Measurements from ENCODE around the gene ADGRF4. TPM values are rescaled to one million over a fixed set of nuclear protein-coding genes. Genes with fewer than 3 reads are reported as not detected.

The ADGRF4 gene
- total and polyA plus RNA-seq, 2 of the 8 experiments (the other 6 are each of a cell fraction or from before 2014, with no cell fraction given) = 0.02 TPM; not detected in 1

- H2AK5ac ChIP-seq (ENCODE audit: low read depth, low read length) = no peak overlapping the region
- no peaks in the 10 kb centered on the region for H4K20me1 ChIP-seq (replicated peaks in 1 of 2; ENCODE audit: control insufficient read depth in 1 of 2, insufficient read depth in 2 of 2, low read length in 2 of 2)
- H3K4me3 ChIP-seq (ENCODE audit: extremely low read depth in 1 of 4, insufficient read depth in 2 of 4, low read depth in 3 of 4, low read length in 4 of 4) = no peak overlapping the region
- DNase-seq (ENCODE audit: low read depth in 1 of 2, low spot score in 2 of 2) (no peak), FAIRE-seq (no peak)
- H3K23ac ChIP-seq (ENCODE audit: insufficient read length) = no peak overlapping the region
- no peak overlapping the region for H2BK20ac ChIP-seq (ENCODE audit: low read length)
- H3K27ac ChIP-seq (ENCODE audit: low read depth, low read length) = no peak overlapping the region
- H3K14ac ChIP-seq (ENCODE audit: insufficient read length) = no peak overlapping the region
- no peaks in the 10 kb centered on the region for H3K79me1 ChIP-seq (ENCODE audit: low read depth, low read length)
- no peak overlapping the region for H2BK15ac ChIP-seq (ENCODE audit: low read length)
- 50% methylated on average over 1 of the region's 1 CpG; no CpG with 5 or more reads in 1 of the 2 experiments for WGBS, 2 experiments (ENCODE audit: extremely low coverage in 1 of 2, insufficient coverage in 1 of 2, insufficient read length in 1 of 2, insufficient replicate concordance in 2 of 2, low coverage in 1 of 2, low lambda C conversion rate in 2 of 2, missing lambda C conversion rate in 1 of 2)
- ChIA-PET CTCF (ENCODE audit: partially characterized antibody) (interaction anchor here (0.9 kb wide), 1 partner anchor 9 kb away, joined by 4 read pairs; no protein-coding TSS in a partner anchor), POLR2A (ENCODE audit: partially characterized antibody) (no interaction called here)
- H3K27me3 ChIP-seq (replicated peaks in 1 of 4; ENCODE audit: control insufficient read depth in 3 of 4, extremely low read depth in 1 of 4, insufficient read depth in 3 of 4, low read length in 3 of 4) = peaks cover 0 to 1% (median 0%) of the 10 kb centered on the region in 4 experiments; a peak in 1 of 7 replicates
- no peaks in the 10 kb centered on the region for H3K4me1 ChIP-seq (replicated peaks in 1 of 4; ENCODE audit: control insufficient read depth in 3 of 4, insufficient read depth in 4 of 4, low read length in 3 of 4)
- H2BK5ac ChIP-seq (ENCODE audit: low read depth, low read length) = no peak overlapping the region
- no peak overlapping the region for H3K18ac ChIP-seq (ENCODE audit: extremely low read depth, low read length)
- H3K9ac ChIP-seq (replicated peaks in 1 of 4; ENCODE audit: extremely low read depth in 1 of 4, low read depth in 3 of 4, low read length in 3 of 4) = no peak overlapping the region
- no peak for TF ChIP-seq GABPA (IDR thresholded peaks at IDR 0.05; ENCODE audit: borderline replicate concordance, insufficient read depth, low read length)
- no peak for TF ChIP-seq CTBP2 (IDR thresholded peaks at IDR 0.05; ENCODE audit: borderline replicate concordance, insufficient read depth, insufficient read length, low read length)
- no peak for TF ChIP-seq POLR2A (IDR thresholded peaks at IDR 0.05; ENCODE audit: control extremely low read depth in 1 of 2, low read depth in 2 of 2, low read length in 2 of 2)
- no peak for TF ChIP-seq RAD21 (IDR thresholded peaks at IDR 0.05 in 1 of 2, conservative IDR thresholded peaks at IDR 0.05 in 1 of 2; ENCODE audit: low read depth in 2 of 2, low read length in 2 of 2)
- no peak for TF ChIP-seq SP2 (IDR thresholded peaks at IDR 0.05; ENCODE audit: low read length)
- TF ChIP-seq KDM4A (IDR thresholded peaks at IDR 0.05; ENCODE audit: low read depth, low read length, severe bottlenecking) = no peak
- H3K79me2 ChIP-seq (ENCODE audit: control insufficient read depth in 1 of 2, insufficient read depth in 2 of 2, low read length in 2 of 2) = no peaks in the 10 kb centered on the region
- H4K91ac ChIP-seq (replicated peaks; ENCODE audit: insufficient read length, low read length) = no peak overlapping the region
- no peak overlapping the region for H4K8ac ChIP-seq (ENCODE audit: extremely low read depth, insufficient read depth, low read length)
- H2BK120ac ChIP-seq (replicated peaks; ENCODE audit: low read depth, low read length) = no peak overlapping the region
- H3K23me2 ChIP-seq (ENCODE audit: low read depth, low read length) = no peaks in the 10 kb centered on the region
- H3K56ac ChIP-seq (replicated peaks; ENCODE audit: insufficient read length, low read depth, low read length) = no peak overlapping the region
- no peak overlapping the region for H3K4ac ChIP-seq (replicated peaks; ENCODE audit: insufficient read length, low read depth, low read length)
- no peak overlapping the region for H2AFZ ChIP-seq (ENCODE audit: low read length)
- H3K9me3 ChIP-seq (ENCODE audit: insufficient read depth in 2 of 2, low read depth in 1 of 2, low read length in 1 of 2) = no peaks in the 10 kb centered on the region
- H2BK12ac ChIP-seq (ENCODE audit: low read depth, low read length) = no peak overlapping the region
- H4K5ac ChIP-seq (ENCODE audit: insufficient read length, low read depth, low read length) = no peak overlapping the region
- H3K4me2 ChIP-seq (ENCODE audit: insufficient read depth in 1 of 2, low read depth in 2 of 2, low read length in 2 of 2) = no peak overlapping the region
- no peaks in the 10 kb centered on the region for H3K36me3 ChIP-seq (ENCODE audit: control insufficient read depth in 2 of 4, insufficient read depth in 4 of 4, low read length in 3 of 4)
Measured at GRCh38 chr6:47767102-47767501, 68.7 kb downstream of the ADGRF4 start.

Measured in H1 (cell line).